NT2/D1 (cell line): ENCODE data around the gene C1QC.

Experiments
- SUZ12 ChIP-seq: IDR thresholded peaks from 2 replicates; pipeline ENCODE4 v1.6.1; 2011; ENCODE audit not compliant: insufficient read length, insufficient read depth; ENCODE audit errors: extremely low read depth
- YY1 ChIP-seq: IDR thresholded peaks from 2 replicates; pipeline ENCODE4 v1.6.1; 2011; ENCODE audit not compliant: insufficient read length, insufficient read depth
- ZNF274 ChIP-seq: IDR thresholded peaks from 2 replicates; pipeline ENCODE4 v1.6.1; 2011; ENCODE audit warnings: mild to moderate bottlenecking, low read depth, low read length

DNA sequence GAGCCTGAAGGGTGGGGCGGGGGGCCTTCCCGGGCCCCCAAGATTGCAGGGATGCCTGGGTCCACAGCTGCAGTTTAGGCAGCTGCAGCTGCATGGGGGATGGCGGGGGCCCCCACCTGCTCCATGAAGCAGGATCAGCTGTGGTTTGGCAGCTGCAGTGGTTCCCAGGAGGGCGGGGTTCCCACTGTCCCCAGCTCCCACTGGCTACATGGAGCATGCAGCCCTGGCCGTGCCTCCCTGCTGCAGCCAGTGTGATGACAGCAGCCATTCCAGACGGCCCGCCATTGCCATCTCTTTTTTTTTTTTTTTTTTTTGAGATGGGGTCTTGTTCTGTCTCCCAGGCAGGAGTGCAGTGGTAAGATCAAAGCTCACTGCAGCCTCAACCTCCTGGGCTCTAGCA, 8.0 kb upstream of the C1QC start:
- TF ChIP-seq SUZ12 (no peak), YY1 (no peak), ZNF274 (no peak)
